Endothelial cell of umbilical vein (primary cell): Measurements from ENCODE around the gene PHLDB2. TPM values are rescaled to one million over a fixed set of nuclear protein-coding genes. Genes with fewer than 3 reads are reported as not detected.

Experiments used
- BruUV-seq: library from RNA; stranded (reverse); fragments of 400-500 nt; replicated peaks from 2 replicates; lab custom pipeline; 2021; lab: Mats Ljungman, UMichigan
- CTCF ChIA-PET: fragments of 300-600, 350-600 bp; sonication (Branson Sonifier 250); formaldehyde crosslinking; loops from one replicate; lab custom pipeline; 2021; ENCODE audit warnings: antibody characterized with exemption, inconsistent platforms; lab: Charles Lee
- POLR2A ChIA-PET: fragments of 300-600, 350-600 bp; sonication (Branson Sonifier 250); formaldehyde crosslinking; loops from one replicate; lab custom pipeline; 2021; ENCODE audit warnings: antibody characterized with exemption, inconsistent platforms; lab: Charles Lee
- DNase-seq: peaks from one replicate; pipeline ENCODE4 v3.0.0-alpha.2; 2011; ENCODE audit warnings: low read depth, low spot score
- FAIRE-seq: peaks from 2 replicates; lab custom pipeline; 2011; peaks lifted over from hg19 to GRCh38; lab: Jason Lieb, UNC
- H2AFZ ChIP-seq: 2 replicates; pipeline ENCODE4 v1.6.0; 2012; ENCODE audit warnings: low read depth, low read length, control low read depth, inconsistent platforms
- H3K27ac ChIP-seq: 2 replicates; pipeline ENCODE4 v1.5.1; 2011; ENCODE audit warnings: low read depth, mild to moderate bottlenecking, control low read depth, low read length, moderate library complexity; ENCODE audit not compliant: insufficient read depth
- H3K27me3 ChIP-seq, 2 experiments: 2 replicates each; pipeline versions ENCODE4 v1.6.0 to v1.6.1; 2011; ENCODE audit warnings: low read length in 2 of 2, mixed read lengths in 1 of 2; ENCODE audit not compliant: control insufficient read depth in 2 of 2, insufficient read depth in 2 of 2
- H3K36me3 ChIP-seq, 2 experiments: 2 replicates in 1 of 2; 3 replicates in 1 of 2; pipeline ENCODE4 v1.5.1; 2011; ENCODE audit warnings: low read length in 2 of 2, mild to moderate bottlenecking in 1 of 2, moderate library complexity in 1 of 2; ENCODE audit not compliant: control insufficient read depth in 2 of 2, insufficient read depth in 2 of 2; ENCODE audit errors: extremely low read depth in 1 of 2
- H3K4me1 ChIP-seq: 3 replicates; pipeline ENCODE4 v1.5.1; 2011; ENCODE audit warnings: mild to moderate bottlenecking, low read length; ENCODE audit not compliant: control insufficient read depth, insufficient read depth; ENCODE audit errors: extremely low read depth
- H3K4me2 ChIP-seq: 2 replicates; pipeline ENCODE4 v1.6.1; 2011; ENCODE audit warnings: low read length, control low read depth, mixed read lengths; ENCODE audit not compliant: insufficient read depth
- H3K4me3 ChIP-seq, 3 experiments: fragments of 200-600 bp in 1 of 3; sonication (generic), shearing (Covaris generic) in 1 of 3; replicated peaks in 1 of 3; 2 replicates each; pipeline ENCODE4 v1.5.1; 2011 to 2016; ENCODE audit warnings: control low read depth in 3 of 3, low read length in 3 of 3, mild to moderate bottlenecking in 2 of 3, inconsistent platforms in 1 of 3, low read depth in 1 of 3, moderate library complexity in 1 of 3; ENCODE audit not compliant: insufficient read depth in 1 of 3
- H3K79me2 ChIP-seq: 2 replicates; pipeline ENCODE4 v1.6.0; 2012; ENCODE audit warnings: low read length, inconsistent platforms; ENCODE audit not compliant: control insufficient read depth, insufficient read depth
- H3K9ac ChIP-seq: replicated peaks from 2 replicates; pipeline ENCODE3; 2011; ENCODE audit warnings: low read length, control low read depth; ENCODE audit not compliant: insufficient read depth; ENCODE audit errors: extremely low read depth
- H3K9me1 ChIP-seq: replicated peaks from 3 replicates; pipeline ENCODE4 v1.6.0; 2011; ENCODE audit warnings: mild to moderate bottlenecking, low read length; ENCODE audit not compliant: control insufficient read depth, insufficient read depth; ENCODE audit errors: extremely low read depth
- H3K9me3 ChIP-seq: replicated peaks from 2 replicates; pipeline ENCODE4 v1.5.1; 2012; ENCODE audit warnings: low read length, inconsistent platforms; ENCODE audit not compliant: control insufficient read depth, insufficient read depth
- H4K20me1 ChIP-seq: replicated peaks from 2 replicates; pipeline ENCODE3; 2011; ENCODE audit warnings: mild to moderate bottlenecking, low read length; ENCODE audit not compliant: control insufficient read depth, insufficient read depth; ENCODE audit errors: extremely low read depth
- CTCF ChIP-seq, 2 donors: IDR thresholded peaks; 1 replicate in 1 of 2; 2 replicates in 1 of 2; pipeline ENCODE4 v1.5.1; 2011; ENCODE audit warnings: low read length in 2 of 2, mild to moderate bottlenecking in 2 of 2, moderate library complexity in 2 of 2, control low read depth in 1 of 2, inconsistent platforms in 1 of 2, low read depth in 1 of 2; ENCODE audit not compliant: insufficient read depth in 1 of 2; ENCODE audit errors: extremely low read depth in 1 of 2
- EZH2 ChIP-seq: IDR thresholded peaks from 2 replicates; pipeline ENCODE4 v1.6.1; 2012; ENCODE audit warnings: borderline replicate concordance, low read depth, mild to moderate bottlenecking, moderate library complexity, low read length, inconsistent platforms; ENCODE audit not compliant: severe bottlenecking
- FOS ChIP-seq: IDR thresholded peaks from 2 replicates; pipeline ENCODE4 v1.6.1; 2011; ENCODE audit warnings: mild to moderate bottlenecking, low read length, moderate library complexity, borderline replicate concordance; ENCODE audit not compliant: insufficient read depth
- JUN ChIP-seq: IDR thresholded peaks from 2 replicates; pipeline ENCODE4 v1.6.1; 2011; ENCODE audit warnings: borderline replicate concordance, low read depth; ENCODE audit not compliant: insufficient read length, insufficient read depth
- POLR2A ChIP-seq: IDR thresholded peaks from 2 replicates; pipeline ENCODE4 v1.6.1; 2012; ENCODE audit warnings: low read depth, mild to moderate bottlenecking, control low read depth, low read length
- POLR2AphosphoS5 ChIP-seq: IDR thresholded peaks from 2 replicates; pipeline ENCODE4 v1.6.1; 2012; ENCODE audit warnings: low read depth, mild to moderate bottlenecking, control low read depth, low read length, moderate library complexity; ENCODE audit not compliant: insufficient read depth
- dilution Hi-C: fragments of 300-500 bp; cut with MboI; formaldehyde crosslinking; loops from one replicate; pipeline ENCODE4 v1.15.0; 2019; ENCODE audit warnings: low sequenced_read_pairs; ENCODE audit not compliant: extremely low pct_ligation_motif_present
- intact Hi-C: fragments of 100-400 bp; cut with micrococcal nuclease; formaldehyde crosslinking; loops from one replicate; pipeline ENCODE4 v1.10.0; 2022
- polyA plus RNA-seq, 4 experiments: library from polyadenylated mRNA; depleted of rRNA in 3 of 4; stranded (reverse) in 3 of 4; unstranded in 1 of 4; fragments of >200 nt; gene quantifications; 2 replicates each; pipeline versions ENCODE4 v1.2.1 to v1.2.3, GENCODE V29; 2011 to 2012; ENCODE audit warnings: missing spikeins in 1 of 4
- total RNA-seq: library from RNA; stranded (reverse); gene quantifications from 2 replicates; pipeline ENCODE4 v1.2.3, GENCODE V29; 2021
- TF ChIP-seq, protein P1 (sequence below): IDR thresholded peaks from 2 replicates; pipeline ENCODE4 v1.6.1; 2011; ENCODE audit not compliant: insufficient read depth, insufficient read length

PHLDB2 gene
- total and polyA plus RNA-seq, 2 donors (not counting 3 experiments of a cell fraction or from before 2014, with no cell fraction given), result 22.4 to 104 TPM

GRCh38 chr3:111824351-111824750 lies 34.7 kb upstream of the PHLDB2 start:
- no peaks in the 10 kb centered on the region for H3K27me3 ChIP-seq
- H3K9ac ChIP-seq, result no peak overlapping the region
- no peaks in the 10 kb centered on the region for H4K20me1 ChIP-seq
- no peaks in the 10 kb centered on the region for H3K36me3 ChIP-seq
- no peak overlapping the region for H3K4me3 ChIP-seq
- no peaks in the 10 kb centered on the region for H3K4me1 ChIP-seq
- FAIRE-seq (peak; percentile 69), DNase-seq (peak; percentile 32)
- peak overlapping the region; percentile 50 for H2AFZ ChIP-seq
- dilution Hi-C loops, result no loop called here
- intact Hi-C loops, result no loop called here
- TF ChIP-seq CTCF (IDR thresholded peaks at IDR 0.05; ENCODE audit: extremely low read depth in 1 of 2, insufficient read depth in 1 of 2, low read depth in 1 of 2, low read length in 2 of 2) (no peak), POLR2AphosphoS5 (no peak), FOS (no peak), JUN (no peak), POLR2A (no peak), EZH2 (no peak)
- TF ChIP-seq, protein P1, sequence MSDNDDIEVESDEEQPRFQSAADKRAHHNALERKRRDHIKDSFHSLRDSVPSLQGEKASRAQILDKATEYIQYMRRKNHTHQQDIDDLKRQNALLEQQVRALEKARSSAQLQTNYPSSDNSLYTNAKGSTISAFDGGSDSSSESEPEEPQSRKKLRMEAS, result no peak
- POLR2A ChIA-PET, result no interaction called here
- H3K27ac ChIP-seq, result no peak overlapping the region
- no TSS peak for BruUV-seq
- H3K4me2 ChIP-seq, result no peak overlapping the region
- no peaks in the 10 kb centered on the region for H3K9me1 ChIP-seq
- no peaks in the 10 kb centered on the region for H3K9me3 ChIP-seq
- CTCF ChIA-PET, result interaction anchor here (0.9 to 1.7 kb wide), 2 partner anchors 13 to 108 kb away, joined by 3 to 4 read pairs; no protein-coding TSS in a partner anchor
- H3K79me2 ChIP-seq, result no peaks in the 10 kb centered on the region
